ENCODE results near the gene LRRC61.

LRRC61 gene

GRCh38 chr7:150360363-150361058 is 37.4 kb downstream of the LRRC61 start:
- no peaks in the 10 kb centered on the region for H3K27me3 ChIP-seq (ENCODE audit: control insufficient read depth, insufficient read depth, low read length)
- TF ChIP-seq CTCF (IDR thresholded peaks at IDR 0.05), result no peak
- no peak overlapping the region for H2AFZ ChIP-seq
- no peaks in the 10 kb centered on the region for H3K36me3 ChIP-seq (ENCODE audit: control insufficient read depth, insufficient read depth, low read length)
- no peaks in the 10 kb centered on the region for H3K79me2 ChIP-seq
- no peak overlapping the region for H3K4me2 ChIP-seq (ENCODE audit: low read length)
- no peak overlapping the region for H3K9ac ChIP-seq
- H3K4me1 ChIP-seq, result no peaks in the 10 kb centered on the region
- H3K27ac ChIP-seq, result no peak overlapping the region
- H3K4me3 ChIP-seq (ENCODE audit: low read depth, low read length), result no peak overlapping the region
- H3K9me3 ChIP-seq (ENCODE audit: control insufficient read depth, low read length), result no peaks in the 10 kb centered on the region

GRCh38 chr7:150361402-150361801 is 38.2 kb downstream of the LRRC61 start:
- Histone ChIP-seq H3K27me3 (ENCODE audit: control insufficient read depth, insufficient read depth, low read length) (no peaks in the 10 kb centered on the region), H3K9ac (no peak overlapping the region), H3K27ac (no peak overlapping the region), H2AFZ (no peak overlapping the region), H3K4me1 (no peaks in the 10 kb centered on the region), H3K79me2 (no peaks in the 10 kb centered on the region), H3K4me2 (ENCODE audit: low read length) (no peak overlapping the region), H3K9me3 (ENCODE audit: control insufficient read depth, low read length) (no peaks in the 10 kb centered on the region), H3K4me3 (ENCODE audit: low read depth, low read length) (no peak overlapping the region), H3K36me3 (ENCODE audit: control insufficient read depth, insufficient read depth, low read length) (no peaks in the 10 kb centered on the region)
- no peak for TF ChIP-seq CTCF (IDR thresholded peaks at IDR 0.05)

GRCh38 chr7:150361807-150362621 is 38.9 kb downstream of the LRRC61 start:
- H3K79me2 ChIP-seq, result no peaks in the 10 kb centered on the region
- no peaks in the 10 kb centered on the region for H3K27me3 ChIP-seq (ENCODE audit: control insufficient read depth, insufficient read depth, low read length)
- H3K27ac ChIP-seq, result no peak overlapping the region
- no peak for TF ChIP-seq CTCF (IDR thresholded peaks at IDR 0.05)
- H3K36me3 ChIP-seq (ENCODE audit: control insufficient read depth, insufficient read depth, low read length), result no peaks in the 10 kb centered on the region
- H2AFZ ChIP-seq, result no peak overlapping the region
- H3K4me2 ChIP-seq (ENCODE audit: low read length), result no peak overlapping the region
- H3K9me3 ChIP-seq (ENCODE audit: control insufficient read depth, low read length), result no peaks in the 10 kb centered on the region
- H3K9ac ChIP-seq, result no peak overlapping the region
- no peak overlapping the region for H3K4me3 ChIP-seq (ENCODE audit: low read depth, low read length)
- no peaks in the 10 kb centered on the region for H3K4me1 ChIP-seq

- Histone ChIP-seq H3K9me3 (ENCODE audit: control insufficient read depth, low read length) (no peaks in the 10 kb centered on the region), H2AFZ (no peak overlapping the region), H3K4me2 (ENCODE audit: low read length) (no peak overlapping the region), H3K9ac (no peak overlapping the region), H3K4me3 (ENCODE audit: low read depth, low read length) (no peak overlapping the region), H3K4me1 (peaks cover 3% of the 10 kb centered on the region), H3K36me3 (ENCODE audit: control insufficient read depth, insufficient read depth, low read length) (no peaks in the 10 kb centered on the region), H3K27ac (no peak overlapping the region), H3K79me2 (no peaks in the 10 kb centered on the region), H3K27me3 (ENCODE audit: control insufficient read depth, insufficient read depth, low read length) (no peaks in the 10 kb centered on the region)
- no peak for TF ChIP-seq CTCF (IDR thresholded peaks at IDR 0.05)
Measured at GRCh38 chr7:150363370-150363769, 40.2 kb downstream of the LRRC61 start.
